Measurements from ENCODE around the gene SH3PXD2A. TPM values are rescaled to one million over a fixed set of nuclear protein-coding genes. Genes with fewer than 3 reads are reported as not detected.

The SH3PXD2A gene
- total RNA-seq, 1 experiment from 2014 or later = 0.07 TPM

GRCh38 chr10:103676058-103676785 lies 179.2 kb downstream of the SH3PXD2A start:
- no peak for DNase-seq
- H3K9ac ChIP-seq (ENCODE audit: low read length) = no peak overlapping the region
- no peaks in the 10 kb centered on the region for H3K9me2 ChIP-seq (replicated peaks; ENCODE audit: insufficient read depth, low read length)
- H2AFZ ChIP-seq (ENCODE audit: low read length) = no peak overlapping the region
- H3K27ac ChIP-seq (ENCODE audit: low read length) = no peak overlapping the region
- H3K27me3 ChIP-seq (ENCODE audit: low read length) = no peaks in the 10 kb centered on the region
- no peaks in the 10 kb centered on the region for H3K9me3 ChIP-seq (ENCODE audit: low read length)
- no peak overlapping the region for H3K4me2 ChIP-seq (ENCODE audit: low read depth, low read length, poor library complexity, severe bottlenecking)
- no peak overlapping the region for H3K4me3 ChIP-seq (ENCODE audit: low read length)
- no peaks in the 10 kb centered on the region for H3K79me2 ChIP-seq (ENCODE audit: low read length)
- H3K36me3 ChIP-seq (ENCODE audit: insufficient read depth, low read length) = no peaks in the 10 kb centered on the region
- no peaks in the 10 kb centered on the region for H4K20me1 ChIP-seq (ENCODE audit: insufficient read depth, low read depth, low read length)
- peaks cover 5% of the 10 kb centered on the region for H3K4me1 ChIP-seq (ENCODE audit: low read length)

- Histone ChIP-seq H3K4me1 (ENCODE audit: low read length) (peaks cover 5% of the 10 kb centered on the region), H3K79me2 (ENCODE audit: low read length) (no peaks in the 10 kb centered on the region)
Measured at GRCh38 chr10:103673606-103674005, 181.8 kb downstream of the SH3PXD2A start.

DNA sequence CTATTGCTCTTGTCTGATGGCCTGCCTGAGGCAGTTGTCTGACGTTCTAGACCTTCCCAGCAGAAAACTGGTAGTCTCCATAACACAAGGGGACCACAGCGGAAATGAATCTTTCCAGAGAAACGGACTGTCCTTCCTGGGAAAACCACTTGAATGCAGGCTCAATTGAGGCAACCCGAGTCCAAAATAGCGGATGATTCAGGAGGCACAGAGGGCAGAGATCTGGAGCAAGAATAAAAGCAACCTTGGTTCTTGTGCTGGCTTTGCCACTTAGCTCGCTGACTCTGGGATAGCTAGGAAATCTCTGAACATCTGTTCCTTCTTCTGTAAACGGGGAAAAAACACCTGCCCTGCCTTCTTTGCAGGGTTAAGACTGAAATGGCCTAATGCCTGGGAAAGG lies 183.0 kb downstream of the SH3PXD2A start:
- H3K27me3 ChIP-seq (ENCODE audit: low read length) = no peaks in the 10 kb centered on the region
- no peak overlapping the region for H3K9ac ChIP-seq (ENCODE audit: low read length)
- DNase-seq = no peak
- H3K9me2 ChIP-seq (replicated peaks; ENCODE audit: insufficient read depth, low read length) = no peaks in the 10 kb centered on the region
- H3K9me3 ChIP-seq (ENCODE audit: low read length) = no peaks in the 10 kb centered on the region
- no peak overlapping the region for H3K27ac ChIP-seq (ENCODE audit: low read length)
- H3K4me3 ChIP-seq (ENCODE audit: low read length) = no peak overlapping the region
- no peaks in the 10 kb centered on the region for H4K20me1 ChIP-seq (ENCODE audit: insufficient read depth, low read depth, low read length)
- no peaks in the 10 kb centered on the region for H3K79me2 ChIP-seq (ENCODE audit: low read length)
- no peaks in the 10 kb centered on the region for H3K4me1 ChIP-seq (ENCODE audit: low read length)
- no peak overlapping the region for H2AFZ ChIP-seq (ENCODE audit: low read length)
- H3K36me3 ChIP-seq (ENCODE audit: insufficient read depth, low read length) = no peaks in the 10 kb centered on the region
- H3K4me2 ChIP-seq (ENCODE audit: low read depth, low read length, poor library complexity, severe bottlenecking) = no peak overlapping the region

More at GRCh38 chr10:103673606-103674005, 181.8 kb downstream of the SH3PXD2A start:
- no peak for DNase-seq
- no peaks in the 10 kb centered on the region for H3K27me3 ChIP-seq (ENCODE audit: low read length)
- H3K9me3 ChIP-seq (ENCODE audit: low read length) = no peaks in the 10 kb centered on the region
- H2AFZ ChIP-seq (ENCODE audit: low read length) = no peak overlapping the region
- H3K9ac ChIP-seq (ENCODE audit: low read length) = no peak overlapping the region
- no peaks in the 10 kb centered on the region for H4K20me1 ChIP-seq (ENCODE audit: insufficient read depth, low read depth, low read length)
- H3K27ac ChIP-seq (ENCODE audit: low read length) = no peak overlapping the region
- no peak overlapping the region for H3K4me2 ChIP-seq (ENCODE audit: low read depth, low read length, poor library complexity, severe bottlenecking)
- H3K4me3 ChIP-seq (ENCODE audit: low read length) = no peak overlapping the region
- no peaks in the 10 kb centered on the region for H3K9me2 ChIP-seq (replicated peaks; ENCODE audit: insufficient read depth, low read length)
- no peaks in the 10 kb centered on the region for H3K36me3 ChIP-seq (ENCODE audit: insufficient read depth, low read length)

GRCh38 chr10:103671126-103671895 lies 184.1 kb downstream of the SH3PXD2A start:
- Histone ChIP-seq H3K79me2 (ENCODE audit: low read length) (no peaks in the 10 kb centered on the region), H3K4me3 (ENCODE audit: low read length) (no peak overlapping the region), H2AFZ (ENCODE audit: low read length) (no peak overlapping the region), H3K4me1 (ENCODE audit: low read length) (no peaks in the 10 kb centered on the region), H3K27ac (ENCODE audit: low read length) (no peak overlapping the region), H3K27me3 (ENCODE audit: low read length) (no peaks in the 10 kb centered on the region), H3K36me3 (ENCODE audit: insufficient read depth, low read length) (no peaks in the 10 kb centered on the region), H3K9me2 (replicated peaks; ENCODE audit: insufficient read depth, low read length) (no peaks in the 10 kb centered on the region), H3K4me2 (ENCODE audit: low read depth, low read length, poor library complexity, severe bottlenecking) (no peak overlapping the region), H3K9me3 (ENCODE audit: low read length) (no peaks in the 10 kb centered on the region), H4K20me1 (ENCODE audit: insufficient read depth, low read depth, low read length) (no peaks in the 10 kb centered on the region), H3K9ac (ENCODE audit: low read length) (no peak overlapping the region)
- no peak for DNase-seq

GRCh38 chr10:103669944-103670343 lies 185.4 kb downstream of the SH3PXD2A start:
- no peak for DNase-seq
- Histone ChIP-seq H3K27me3 (ENCODE audit: low read length) (no peaks in the 10 kb centered on the region), H3K4me2 (ENCODE audit: low read depth, low read length, poor library complexity, severe bottlenecking) (no peak overlapping the region), H3K36me3 (ENCODE audit: insufficient read depth, low read length) (no peaks in the 10 kb centered on the region), H3K9me3 (ENCODE audit: low read length) (no peaks in the 10 kb centered on the region), H3K4me1 (ENCODE audit: low read length) (no peaks in the 10 kb centered on the region), H4K20me1 (ENCODE audit: insufficient read depth, low read depth, low read length) (no peaks in the 10 kb centered on the region), H3K79me2 (ENCODE audit: low read length) (no peaks in the 10 kb centered on the region), H2AFZ (ENCODE audit: low read length) (no peak overlapping the region), H3K9ac (ENCODE audit: low read length) (no peak overlapping the region), H3K9me2 (replicated peaks; ENCODE audit: insufficient read depth, low read length) (no peaks in the 10 kb centered on the region), H3K4me3 (ENCODE audit: low read length) (no peak overlapping the region), H3K27ac (ENCODE audit: low read length) (no peak overlapping the region)

DNA sequence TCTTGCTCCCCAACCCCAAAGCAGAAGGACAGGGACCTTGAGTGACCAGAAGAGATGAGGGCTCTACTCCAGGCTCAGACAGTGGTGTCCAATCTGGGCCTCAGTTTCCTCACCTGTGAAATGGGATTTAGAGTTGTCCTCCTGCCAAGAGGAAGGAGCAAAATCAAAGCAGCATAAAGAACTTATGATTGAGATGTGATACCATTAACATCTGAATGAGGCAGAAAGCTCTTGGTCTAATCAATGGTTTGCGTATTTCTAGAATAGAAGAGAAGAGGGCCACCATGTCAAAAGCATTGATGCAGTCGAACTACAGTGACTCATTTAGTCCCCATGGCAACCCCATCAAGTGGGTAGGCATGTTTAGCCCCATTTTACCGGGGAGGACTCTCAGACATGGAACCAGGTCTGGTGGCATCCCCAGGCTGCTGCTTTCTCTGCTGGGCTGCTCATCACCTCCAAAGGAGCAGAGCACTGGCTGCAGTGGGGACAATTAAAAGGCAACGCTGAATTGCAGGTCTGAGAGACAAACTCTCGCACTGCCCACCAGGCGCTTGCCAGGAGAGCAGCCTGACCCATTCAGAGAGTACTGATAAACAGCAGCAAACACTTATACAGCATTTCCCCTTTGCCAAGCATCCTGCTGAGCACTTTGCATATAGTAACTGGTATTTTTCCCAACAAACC lies 186.0 kb downstream of the SH3PXD2A start:
- Histone ChIP-seq H3K9ac (ENCODE audit: low read length) (no peak overlapping the region), H2AFZ (ENCODE audit: low read length) (no peak overlapping the region), H3K4me2 (ENCODE audit: low read depth, low read length, poor library complexity, severe bottlenecking) (no peak overlapping the region), H3K4me1 (ENCODE audit: low read length) (no peaks in the 10 kb centered on the region), H3K27me3 (ENCODE audit: low read length) (no peaks in the 10 kb centered on the region), H3K4me3 (ENCODE audit: low read length) (no peak overlapping the region), H3K27ac (ENCODE audit: low read length) (no peak overlapping the region), H3K9me2 (replicated peaks; ENCODE audit: insufficient read depth, low read length) (no peaks in the 10 kb centered on the region), H3K9me3 (ENCODE audit: low read length) (no peaks in the 10 kb centered on the region), H4K20me1 (ENCODE audit: insufficient read depth, low read depth, low read length) (no peaks in the 10 kb centered on the region), H3K36me3 (ENCODE audit: insufficient read depth, low read length) (no peaks in the 10 kb centered on the region), H3K79me2 (ENCODE audit: low read length) (no peaks in the 10 kb centered on the region)
- no peak for DNase-seq

DNA sequence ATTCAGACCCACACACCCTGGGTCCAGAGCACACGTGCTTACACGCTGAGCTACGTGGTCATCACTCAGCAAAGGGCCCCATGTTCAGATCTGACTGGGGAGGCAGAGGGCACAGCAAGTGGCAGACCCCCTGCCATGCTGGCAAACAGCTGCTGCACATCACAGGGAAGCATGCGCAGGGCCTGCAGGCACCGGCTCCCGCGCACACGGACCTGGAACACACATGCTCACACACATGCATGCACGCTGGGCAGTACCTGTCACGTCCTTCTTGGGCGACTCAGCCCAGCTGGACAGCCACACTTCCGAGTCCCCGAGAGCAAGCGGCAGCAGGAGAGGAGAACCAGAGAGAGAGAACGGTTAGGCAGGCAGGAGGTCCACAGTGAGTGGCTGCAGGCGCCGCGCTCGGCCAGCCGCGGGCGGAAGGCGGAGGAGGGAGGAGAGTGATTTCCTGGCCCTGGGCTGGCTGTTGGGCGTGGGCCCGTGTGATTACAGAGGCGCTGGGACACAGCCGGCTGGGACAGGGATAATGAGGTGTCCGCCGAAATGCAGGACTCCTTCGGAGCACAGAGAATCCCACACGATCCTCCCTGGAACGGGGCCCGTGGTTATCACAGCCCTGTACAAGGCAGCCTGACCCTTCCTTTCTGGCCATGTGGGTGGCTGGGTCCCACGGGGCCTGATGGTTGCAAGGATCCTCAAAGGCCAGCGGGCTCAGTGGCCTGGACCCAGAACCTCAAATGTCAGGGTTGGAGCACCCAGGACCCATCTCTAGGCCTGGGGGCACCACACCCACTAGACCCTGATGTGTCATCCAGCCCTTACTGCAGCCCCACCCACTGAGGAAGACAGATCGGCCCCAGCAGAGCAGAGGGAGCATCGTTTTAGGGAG lies 186.8 kb downstream of the SH3PXD2A start:
- Histone ChIP-seq H3K27ac (ENCODE audit: low read length) (no peak overlapping the region), H4K20me1 (ENCODE audit: insufficient read depth, low read depth, low read length) (no peaks in the 10 kb centered on the region), H2AFZ (ENCODE audit: low read length) (no peak overlapping the region), H3K4me2 (ENCODE audit: low read depth, low read length, poor library complexity, severe bottlenecking) (no peak overlapping the region), H3K9ac (ENCODE audit: low read length) (no peak overlapping the region), H3K4me1 (ENCODE audit: low read length) (no peaks in the 10 kb centered on the region), H3K79me2 (ENCODE audit: low read length) (no peaks in the 10 kb centered on the region), H3K4me3 (ENCODE audit: low read length) (no peak overlapping the region), H3K9me3 (ENCODE audit: low read length) (no peaks in the 10 kb centered on the region), H3K27me3 (ENCODE audit: low read length) (no peaks in the 10 kb centered on the region), H3K36me3 (ENCODE audit: insufficient read depth, low read length) (no peaks in the 10 kb centered on the region), H3K9me2 (replicated peaks; ENCODE audit: insufficient read depth, low read length) (no peaks in the 10 kb centered on the region)
- no peak for DNase-seq

Measured in Karpas-422 (cell line).